ENCODE measurements around the gene EXOC6. TPM values are rescaled to one million over a fixed set of nuclear protein-coding genes. Genes with fewer than 3 reads are reported as not detected.

The EXOC6 gene
- total RNA-seq, 1 donor from 2014 or later: 9.0 TPM

DNA sequence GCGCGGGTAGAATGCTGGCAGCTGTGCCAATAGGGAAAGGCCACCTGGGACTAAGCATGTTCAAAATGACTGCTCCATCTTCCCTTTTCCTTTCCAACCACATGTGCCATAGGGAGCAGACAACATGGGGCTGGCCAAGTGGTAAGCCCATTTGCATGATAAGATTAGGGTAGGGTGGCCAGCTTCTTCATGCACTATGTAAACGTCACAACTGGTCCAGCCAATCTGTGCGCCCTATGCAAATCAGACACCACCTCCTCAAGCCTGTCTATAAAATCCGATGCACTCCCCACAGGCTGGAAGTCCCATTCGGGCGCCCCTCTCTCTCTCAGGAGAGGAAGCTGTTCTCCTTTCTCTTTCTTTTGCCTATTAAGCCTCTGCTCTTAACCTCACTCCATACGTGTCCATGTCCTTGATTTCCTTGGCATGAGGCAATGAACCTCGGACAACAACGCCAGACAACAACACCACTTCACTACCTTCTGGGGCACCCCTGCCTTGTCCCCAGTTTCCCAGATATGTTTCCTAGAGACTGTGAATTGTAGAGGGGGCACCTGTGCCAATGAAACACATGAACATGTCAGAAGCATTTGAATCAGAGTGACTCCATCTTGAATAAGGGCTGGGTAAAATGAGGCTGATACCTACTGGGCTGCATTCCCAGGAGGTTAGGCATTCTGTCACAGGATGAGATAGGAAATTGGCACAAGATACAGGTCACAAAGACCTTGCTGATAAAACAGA lies 19.1 kb upstream of the EXOC6 start:
- no peak for DNase-seq (ENCODE audit: extremely low spot score, unreplicated experiment)
- Mint-ChIP-seq H3K9me3 (no peaks in the 10 kb centered on the region), H3K4me3 (no peak overlapping the region), H3K27ac (no peak overlapping the region), H3K27me3 (peaks cover 4% of the 10 kb centered on the region), H3K36me3 (no peaks in the 10 kb centered on the region), H3K4me1 (ENCODE audit: unreplicated experiment) (no peaks in the 10 kb centered on the region)
- TF ChIP-seq, protein P1, sequence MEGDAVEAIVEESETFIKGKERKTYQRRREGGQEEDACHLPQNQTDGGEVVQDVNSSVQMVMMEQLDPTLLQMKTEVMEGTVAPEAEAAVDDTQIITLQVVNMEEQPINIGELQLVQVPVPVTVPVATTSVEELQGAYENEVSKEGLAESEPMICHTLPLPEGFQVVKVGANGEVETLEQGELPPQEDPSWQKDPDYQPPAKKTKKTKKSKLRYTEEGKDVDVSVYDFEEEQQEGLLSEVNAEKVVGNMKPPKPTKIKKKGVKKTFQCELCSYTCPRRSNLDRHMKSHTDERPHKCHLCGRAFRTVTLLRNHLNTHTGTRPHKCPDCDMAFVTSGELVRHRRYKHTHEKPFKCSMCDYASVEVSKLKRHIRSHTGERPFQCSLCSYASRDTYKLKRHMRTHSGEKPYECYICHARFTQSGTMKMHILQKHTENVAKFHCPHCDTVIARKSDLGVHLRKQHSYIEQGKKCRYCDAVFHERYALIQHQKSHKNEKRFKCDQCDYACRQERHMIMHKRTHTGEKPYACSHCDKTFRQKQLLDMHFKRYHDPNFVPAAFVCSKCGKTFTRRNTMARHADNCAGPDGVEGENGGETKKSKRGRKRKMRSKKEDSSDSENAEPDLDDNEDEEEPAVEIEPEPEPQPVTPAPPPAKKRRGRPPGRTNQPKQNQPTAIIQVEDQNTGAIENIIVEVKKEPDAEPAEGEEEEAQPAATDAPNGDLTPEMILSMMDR (conservative IDR thresholded peaks at IDR 0.05): no peak

- no peaks in the 10 kb centered on the region for H3K4me1 Mint-ChIP-seq (ENCODE audit: unreplicated experiment)
- H3K27ac Mint-ChIP-seq: no peak overlapping the region
- H3K4me3 Mint-ChIP-seq: no peak overlapping the region
- H3K36me3 Mint-ChIP-seq: no peaks in the 10 kb centered on the region
- H3K9me3 Mint-ChIP-seq: no peaks in the 10 kb centered on the region
- no peak for DNase-seq (ENCODE audit: extremely low spot score, unreplicated experiment)
- H3K27me3 Mint-ChIP-seq: peaks cover 4% of the 10 kb centered on the region
- TF ChIP-seq, protein P1 (conservative IDR thresholded peaks at IDR 0.05): no peak
Observed at GRCh38 chr10:92829786-92830377, 18.4 kb upstream of the EXOC6 start.

DNA sequence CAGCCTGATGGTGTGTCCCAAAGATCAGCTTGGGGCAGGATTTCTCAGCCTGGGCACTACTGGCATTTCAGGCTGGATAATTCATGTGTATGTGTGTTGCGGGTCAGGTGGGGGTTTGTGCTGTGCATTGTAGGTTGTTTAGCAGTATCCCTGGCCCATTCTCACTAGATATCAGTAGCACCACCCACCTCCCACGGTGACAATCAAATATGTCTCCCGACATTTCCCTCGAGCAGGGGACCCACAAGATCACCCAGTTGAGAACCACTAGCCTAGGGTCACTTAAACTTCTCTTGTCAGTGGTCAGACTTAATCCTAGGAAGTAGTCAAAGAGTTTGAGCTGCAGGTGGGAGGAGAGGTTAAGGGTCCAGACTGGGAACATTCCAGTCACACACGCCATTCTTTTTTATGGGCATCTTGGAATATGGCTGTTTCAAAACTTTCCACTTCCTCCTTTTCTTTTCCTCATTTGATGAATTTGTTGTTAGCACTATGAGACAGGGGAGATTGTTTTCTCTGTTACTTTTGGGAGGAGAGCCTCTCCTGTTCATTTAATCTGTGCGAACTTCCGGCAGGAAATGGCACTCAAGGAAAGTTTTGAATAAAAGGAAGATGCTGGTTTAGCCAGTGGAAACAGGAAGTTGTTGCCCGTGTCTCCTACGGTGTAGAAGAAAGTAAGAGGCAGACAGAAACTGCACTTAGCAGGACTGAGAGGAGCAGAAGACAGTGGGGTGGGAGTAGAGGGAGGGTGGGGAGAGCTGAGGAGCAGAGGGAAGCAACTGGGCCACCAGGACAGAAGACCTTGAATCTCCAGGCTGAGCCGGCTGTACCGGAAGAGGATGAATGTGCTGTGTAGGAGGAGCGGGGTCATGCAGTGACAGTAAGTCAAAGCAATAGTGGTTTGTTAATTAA lies 17.6 kb upstream of the EXOC6 start:
- TF ChIP-seq, protein P1 (conservative IDR thresholded peaks at IDR 0.05): no peak
- H3K4me1 Mint-ChIP-seq (ENCODE audit: unreplicated experiment): no peaks in the 10 kb centered on the region
- peaks cover 4% of the 10 kb centered on the region for H3K27me3 Mint-ChIP-seq

DNA sequence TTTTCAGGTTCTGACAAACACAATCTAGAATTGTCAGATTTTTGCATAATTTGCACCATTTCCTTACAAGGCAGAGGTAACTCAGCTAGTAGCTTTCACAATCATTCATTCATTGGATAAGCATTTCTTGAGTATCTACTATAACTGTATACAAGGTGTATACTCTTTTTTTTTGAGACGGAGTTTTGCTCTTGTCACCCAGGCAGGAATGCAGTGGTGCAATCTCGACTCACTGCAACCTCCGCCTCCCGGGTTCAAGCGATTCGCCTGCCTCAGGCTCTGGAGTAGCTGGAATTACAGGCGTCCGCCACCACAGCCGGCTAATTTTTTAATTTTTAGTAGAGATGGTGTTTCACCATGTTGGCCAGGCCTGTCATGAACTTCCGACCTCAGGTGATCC lies 16.2 kb upstream of the EXOC6 start:
- Mint-ChIP-seq H3K27me3 (no peaks in the 10 kb centered on the region), H3K9me3 (no peaks in the 10 kb centered on the region), H3K36me3 (no peaks in the 10 kb centered on the region), H3K4me1 (ENCODE audit: unreplicated experiment) (no peaks in the 10 kb centered on the region), H3K27ac (no peak overlapping the region), H3K4me3 (no peak overlapping the region)
- no peak for DNase-seq (ENCODE audit: extremely low spot score, unreplicated experiment)
- TF ChIP-seq, protein P1 (conservative IDR thresholded peaks at IDR 0.05): no peak

More for the DNA sequence above, 17.6 kb upstream of the EXOC6 start:
- DNase-seq (ENCODE audit: extremely low spot score, unreplicated experiment): no peak
- no peaks in the 10 kb centered on the region for H3K9me3 Mint-ChIP-seq
- H3K36me3 Mint-ChIP-seq: no peaks in the 10 kb centered on the region
- no peak overlapping the region for H3K27ac Mint-ChIP-seq
- H3K4me3 Mint-ChIP-seq: no peak overlapping the region

GRCh38 chr10:92832998-92833650 lies 15.2 kb upstream of the EXOC6 start:
- H3K4me3 Mint-ChIP-seq: no peak overlapping the region
- TF ChIP-seq, protein P1 (conservative IDR thresholded peaks at IDR 0.05): no peak
- no peaks in the 10 kb centered on the region for H3K27me3 Mint-ChIP-seq
- H3K9me3 Mint-ChIP-seq: no peaks in the 10 kb centered on the region
- no peak overlapping the region for H3K27ac Mint-ChIP-seq
- no peaks in the 10 kb centered on the region for H3K4me1 Mint-ChIP-seq (ENCODE audit: unreplicated experiment)
- H3K36me3 Mint-ChIP-seq: no peaks in the 10 kb centered on the region
- DNase-seq (ENCODE audit: extremely low spot score, unreplicated experiment): no peak
